ENCODE measurements around the gene TMEM63A. TPM values are rescaled to one million over a fixed set of nuclear protein-coding genes. Genes with fewer than 3 reads are reported as not detected.
A peak's percentile ranks its signal among the peaks of the same experiment; 100 is the strongest.

TMEM63A gene
- total and polyA plus RNA-seq, 7 experiments from 2014 or later = 55.0 to 611 (median 314) TPM

DNA sequence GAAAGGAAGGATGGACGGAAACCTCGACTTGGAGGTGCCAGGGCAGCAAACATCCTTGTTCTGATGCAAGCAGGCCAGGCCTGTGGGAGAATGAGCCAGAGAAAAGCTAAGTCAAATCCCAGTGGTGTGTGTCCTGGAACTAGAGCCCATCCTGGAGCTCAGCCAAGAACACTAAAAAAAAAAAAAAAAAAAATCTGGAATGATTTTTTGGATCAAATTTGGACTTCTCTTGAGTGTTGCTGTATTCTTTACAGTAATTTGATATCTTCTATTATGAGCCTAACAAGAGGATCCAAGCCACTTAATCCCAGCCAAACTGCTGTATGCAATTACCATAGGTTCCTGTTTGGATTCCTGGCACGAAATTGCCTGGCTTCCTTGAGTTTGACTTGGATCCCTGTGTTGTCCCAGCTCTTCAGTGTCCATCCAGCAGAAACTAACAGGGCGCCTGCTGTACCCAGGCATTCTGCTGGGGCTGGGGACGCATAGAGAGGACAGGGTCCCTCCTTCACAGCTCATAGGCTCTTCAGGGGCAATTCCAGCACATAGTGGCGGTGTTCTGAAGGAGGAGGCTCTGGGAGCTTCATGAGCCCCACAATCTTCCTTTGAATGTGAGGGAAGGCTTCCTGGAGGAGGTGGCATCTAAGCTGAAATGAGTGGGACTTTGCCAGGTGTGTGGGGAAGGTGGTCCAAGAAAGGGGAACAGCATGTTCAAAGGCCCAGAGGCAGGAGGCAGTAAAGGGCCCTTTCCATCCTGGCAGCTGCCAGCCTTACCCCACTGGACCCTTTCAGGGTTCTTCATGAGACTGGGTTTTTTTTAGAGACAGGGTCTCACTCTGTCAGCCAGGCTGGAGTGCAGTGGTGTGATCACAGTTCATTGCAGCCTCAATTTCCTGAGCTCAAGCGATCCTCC is 47.5 kb downstream of the TMEM63A start:
- Mint-ChIP-seq H3K4me3 (no peak overlapping the region), H3K9me3 (peaks cover 0 to 1% (median 0%) of the 10 kb centered on the region in 11 donors), H3K4me1 (peaks cover 0 to 23% (median 7%) of the 10 kb centered on the region in 7 donors), H3K36me3 (no peaks in the 10 kb centered on the region), H3K27me3 (no peaks in the 10 kb centered on the region), H3K27ac (peak overlapping the region in 1 of 9 donors; percentile 88)
- H3K4me3 ChIP-seq (ENCODE audit: low read length) = no peak overlapping the region
- H3K36me3 ChIP-seq (ENCODE audit: control insufficient read depth in 2 of 3, insufficient read depth in 3 of 3, low read length in 3 of 3) = no peaks in the 10 kb centered on the region
- H3K27me3 ChIP-seq (ENCODE audit: control insufficient read depth in 2 of 2, insufficient read depth in 2 of 2, low read length in 2 of 2) = no peaks in the 10 kb centered on the region
- CTCF ChIA-PET = interaction anchor here (0.6 to 0.7 kb wide), 6 partner anchors 25 to 421 kb away, joined by 3 to 7 read pairs (median 4); no protein-coding TSS in a partner anchor
- DNase-seq = no peak
- peaks cover 0 to 9% of the 10 kb centered on the region in 2 donors for H3K4me1 ChIP-seq (ENCODE audit: control insufficient read depth in 2 of 2, insufficient read depth in 2 of 2, low read length in 2 of 2)
- POLR2A ChIA-PET = interaction anchor here (0.7 to 3.4 kb wide), 8 partner anchors 8 to 69 kb away, joined by 3 to 10 read pairs (median 4); partner anchors contain the start of gene SRP9
- H3K9me3 ChIP-seq (ENCODE audit: control insufficient read depth in 2 of 3, low read length in 3 of 3) = no peaks in the 10 kb centered on the region
- ATAC-seq = no peak
- no peak overlapping the region for H3K27ac ChIP-seq (ENCODE audit: low read depth, low read length)
- intact Hi-C loops (cut with micrococcal nuclease) = no loop called here

DNA sequence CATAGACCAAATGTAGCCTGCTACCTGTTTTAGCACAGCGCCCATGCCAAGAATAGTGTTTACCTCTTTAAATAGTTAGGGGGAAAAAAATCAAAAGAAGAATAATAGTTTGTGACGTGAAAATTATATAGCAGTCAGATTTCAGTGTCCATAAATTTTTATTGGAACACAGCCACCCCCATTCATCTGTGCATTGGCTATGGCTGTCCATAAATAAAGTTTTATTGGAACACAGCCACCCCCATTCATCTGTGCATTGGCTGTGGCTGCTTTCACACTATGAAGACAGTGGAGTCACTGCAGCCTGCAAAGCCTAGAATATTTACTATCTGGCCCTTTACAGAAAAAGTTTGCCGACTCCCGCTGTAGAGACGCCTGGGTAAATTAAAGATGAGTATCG is 51.3 kb downstream of the TMEM63A start:
- DNase-seq (no peak), ATAC-seq (no peak)
- Histone ChIP-seq H3K4me1 (ENCODE audit: control insufficient read depth in 2 of 2, insufficient read depth in 2 of 2, low read length in 2 of 2) (no peaks in the 10 kb centered on the region), H3K27ac (ENCODE audit: low read depth, low read length) (no peak overlapping the region), H3K9me3 (ENCODE audit: control insufficient read depth in 2 of 3, low read length in 3 of 3) (no peaks in the 10 kb centered on the region), H3K36me3 (ENCODE audit: control insufficient read depth in 2 of 3, insufficient read depth in 3 of 3, low read length in 3 of 3) (no peaks in the 10 kb centered on the region), H3K27me3 (ENCODE audit: control insufficient read depth in 2 of 2, insufficient read depth in 2 of 2, low read length in 2 of 2) (no peaks in the 10 kb centered on the region), H3K4me3 (ENCODE audit: low read length) (no peak overlapping the region)
- no peaks in the 10 kb centered on the region for H3K27me3 Mint-ChIP-seq
- H3K27ac Mint-ChIP-seq = peak overlapping the region in 1 of 9 donors; percentile 56
- H3K4me3 Mint-ChIP-seq = no peak overlapping the region
- H3K36me3 Mint-ChIP-seq = no peaks in the 10 kb centered on the region
- ChIA-PET POLR2A (no interaction called here), CTCF (no interaction called here)
- peaks cover 0 to 1% (median 0%) of the 10 kb centered on the region in 11 donors for H3K9me3 Mint-ChIP-seq
- peaks cover 0 to 3% (median 1%) of the 10 kb centered on the region in 7 donors for H3K4me1 Mint-ChIP-seq
- intact Hi-C loops (cut with micrococcal nuclease) = no loop called here

DNA sequence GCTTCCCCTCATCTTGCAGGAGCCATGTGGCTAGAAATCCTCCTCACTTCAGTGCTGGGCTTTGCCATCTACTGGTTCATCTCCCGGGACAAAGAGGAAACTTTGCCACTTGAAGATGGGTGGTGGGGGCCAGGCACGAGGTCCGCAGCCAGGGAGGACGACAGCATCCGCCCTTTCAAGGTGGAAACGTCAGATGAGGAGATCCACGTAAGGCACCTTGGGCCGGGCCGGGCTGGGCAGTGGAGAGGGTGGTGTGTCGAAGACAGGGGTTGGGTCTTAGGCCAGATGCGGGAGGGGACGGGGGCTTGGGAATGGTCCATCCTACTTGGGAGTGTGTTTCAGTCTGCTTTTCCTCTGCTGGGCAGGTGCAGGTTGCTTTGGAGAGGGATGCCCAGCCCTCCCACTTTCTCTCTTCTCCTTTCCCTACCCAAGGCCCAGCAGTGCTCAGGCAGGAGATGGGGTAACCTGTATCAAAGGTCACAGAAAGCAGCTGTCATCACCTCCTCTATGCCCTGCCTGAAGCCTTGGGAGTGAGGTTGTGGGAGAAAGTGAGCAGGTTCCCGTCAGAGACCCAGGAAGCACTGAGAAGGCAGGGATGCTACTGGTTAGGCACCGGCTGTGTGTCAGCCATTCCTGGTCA is 53.4 kb downstream of the TMEM63A start:
- no peak overlapping the region for H3K4me3 ChIP-seq (ENCODE audit: low read length)
- no peaks in the 10 kb centered on the region for H3K27me3 ChIP-seq (ENCODE audit: control insufficient read depth in 2 of 2, insufficient read depth in 2 of 2, low read length in 2 of 2)
- ChIA-PET POLR2A (no interaction called here), CTCF (interaction anchor here (1.3 kb wide), 1 partner anchor 276 kb away, joined by 3 read pairs; no protein-coding TSS in a partner anchor)
- DNase-seq (no peak), ATAC-seq (no peak)
- no peaks in the 10 kb centered on the region for H3K9me3 ChIP-seq (ENCODE audit: control insufficient read depth in 2 of 3, low read length in 3 of 3)
- no peak overlapping the region for H3K27ac ChIP-seq (ENCODE audit: low read depth, low read length)
- Mint-ChIP-seq H3K4me3 (peak overlapping the region in 1 of 10 donors; percentile 39), H3K27ac (no peak overlapping the region), H3K9me3 (no peaks in the 10 kb centered on the region), H3K36me3 (no peaks in the 10 kb centered on the region), H3K4me1 (peaks cover 0 to 4% (median 0%) of the 10 kb centered on the region in 7 donors), H3K27me3 (no peaks in the 10 kb centered on the region)
- H3K36me3 ChIP-seq (ENCODE audit: control insufficient read depth in 2 of 3, insufficient read depth in 3 of 3, low read length in 3 of 3) = no peaks in the 10 kb centered on the region
- intact Hi-C loops (cut with micrococcal nuclease) = no loop called here
- H3K4me1 ChIP-seq (ENCODE audit: control insufficient read depth in 2 of 2, insufficient read depth in 2 of 2, low read length in 2 of 2) = no peaks in the 10 kb centered on the region

DNA sequence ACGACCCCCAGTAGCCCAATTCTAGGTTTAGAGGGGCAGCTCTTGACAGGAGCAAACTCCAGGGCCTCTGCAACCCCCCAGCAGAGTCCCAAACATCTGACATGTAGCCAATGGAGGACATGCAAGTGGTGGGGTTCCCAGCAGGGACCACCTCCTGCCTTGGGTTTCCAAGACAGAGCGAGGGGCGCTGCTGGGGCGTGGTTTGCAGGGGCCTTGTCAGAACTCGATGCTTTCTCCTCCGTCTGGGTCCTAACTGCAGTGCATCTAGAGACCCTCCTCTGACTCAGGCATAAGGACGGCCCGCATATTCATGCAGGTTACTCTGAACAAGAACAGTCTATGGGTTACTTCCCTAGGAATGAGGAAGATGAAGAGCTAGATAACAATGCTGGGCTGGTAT is 55.1 kb downstream of the TMEM63A start:
- H3K9me3 ChIP-seq (ENCODE audit: control insufficient read depth in 2 of 3, low read length in 3 of 3) = no peaks in the 10 kb centered on the region
- no peak overlapping the region for H3K27ac ChIP-seq (ENCODE audit: low read depth, low read length)
- ATAC-seq (no peak), DNase-seq (no peak)
- no peaks in the 10 kb centered on the region for H3K27me3 ChIP-seq (ENCODE audit: control insufficient read depth in 2 of 2, insufficient read depth in 2 of 2, low read length in 2 of 2)
- Mint-ChIP-seq H3K4me3 (no peak overlapping the region), H3K4me1 (peaks cover 0 to 4% (median 0%) of the 10 kb centered on the region in 7 donors), H3K9me3 (no peaks in the 10 kb centered on the region), H3K27ac (no peak overlapping the region), H3K27me3 (peaks cover 0 to 2% (median 0%) of the 10 kb centered on the region in 5 donors), H3K36me3 (no peaks in the 10 kb centered on the region)
- ChIA-PET POLR2A (interaction anchor here (1.3 kb wide), 1 partner anchor 13 kb away, joined by 3 read pairs; no protein-coding TSS in a partner anchor), CTCF (no interaction called here)
- H3K4me1 ChIP-seq (ENCODE audit: control insufficient read depth in 2 of 2, insufficient read depth in 2 of 2, low read length in 2 of 2) = no peaks in the 10 kb centered on the region
- no peaks in the 10 kb centered on the region for H3K36me3 ChIP-seq (ENCODE audit: control insufficient read depth in 2 of 3, insufficient read depth in 3 of 3, low read length in 3 of 3)
- no peak overlapping the region for H3K4me3 ChIP-seq (ENCODE audit: low read length)
- intact Hi-C loops (cut with micrococcal nuclease) = no loop called here

DNA sequence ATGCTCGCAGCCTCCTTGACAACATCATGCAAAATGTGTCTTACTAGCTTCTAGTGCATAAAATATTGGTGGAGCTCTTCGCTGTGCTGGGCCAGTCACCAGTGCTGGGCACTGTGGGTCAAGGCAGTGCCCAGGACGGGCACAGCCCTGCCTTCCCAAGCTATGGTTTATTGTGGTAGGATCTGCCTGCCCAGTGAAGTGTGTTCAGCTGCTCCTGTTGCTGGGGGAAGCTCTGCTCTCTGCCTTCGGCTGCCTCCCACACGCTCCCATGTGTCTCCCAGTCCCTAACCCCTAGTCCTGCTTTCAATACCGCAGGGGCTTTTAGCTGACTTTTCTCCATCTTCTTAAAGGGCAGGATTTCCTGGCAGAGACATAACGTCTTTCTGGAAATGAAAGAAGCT is 56.6 kb downstream of the TMEM63A start:
- CTCF ChIA-PET = no interaction called here
- ATAC-seq (no peak), DNase-seq (no peak)
- H3K27ac Mint-ChIP-seq = no peak overlapping the region
- intact Hi-C loops (cut with micrococcal nuclease) = no loop called here
- peaks cover 0 to 4% (median 0%) of the 10 kb centered on the region in 7 donors for H3K4me1 Mint-ChIP-seq
- H3K4me1 ChIP-seq (ENCODE audit: control insufficient read depth in 2 of 2, insufficient read depth in 2 of 2, low read length in 2 of 2) = no peaks in the 10 kb centered on the region
- no peak overlapping the region for H3K4me3 ChIP-seq (ENCODE audit: low read length)
- H3K27me3 Mint-ChIP-seq = peaks cover 0 to 6% (median 0%) of the 10 kb centered on the region in 5 donors
- no peaks in the 10 kb centered on the region for H3K27me3 ChIP-seq (ENCODE audit: control insufficient read depth in 2 of 2, insufficient read depth in 2 of 2, low read length in 2 of 2)
- H3K9me3 ChIP-seq (ENCODE audit: control insufficient read depth in 2 of 3, low read length in 3 of 3) = no peaks in the 10 kb centered on the region
- POLR2A ChIA-PET = interaction anchor here (0.6 to 1.2 kb wide), 2 partner anchors 9 to 13 kb away, joined by 3 read pairs; no protein-coding TSS in a partner anchor
- H3K36me3 ChIP-seq (ENCODE audit: control insufficient read depth in 2 of 3, insufficient read depth in 3 of 3, low read length in 3 of 3) = no peaks in the 10 kb centered on the region
- H3K27ac ChIP-seq (ENCODE audit: low read depth, low read length) = no peak overlapping the region
- H3K4me3 Mint-ChIP-seq = no peak overlapping the region
- H3K9me3 Mint-ChIP-seq = no peaks in the 10 kb centered on the region
- H3K36me3 Mint-ChIP-seq = no peaks in the 10 kb centered on the region

DNA sequence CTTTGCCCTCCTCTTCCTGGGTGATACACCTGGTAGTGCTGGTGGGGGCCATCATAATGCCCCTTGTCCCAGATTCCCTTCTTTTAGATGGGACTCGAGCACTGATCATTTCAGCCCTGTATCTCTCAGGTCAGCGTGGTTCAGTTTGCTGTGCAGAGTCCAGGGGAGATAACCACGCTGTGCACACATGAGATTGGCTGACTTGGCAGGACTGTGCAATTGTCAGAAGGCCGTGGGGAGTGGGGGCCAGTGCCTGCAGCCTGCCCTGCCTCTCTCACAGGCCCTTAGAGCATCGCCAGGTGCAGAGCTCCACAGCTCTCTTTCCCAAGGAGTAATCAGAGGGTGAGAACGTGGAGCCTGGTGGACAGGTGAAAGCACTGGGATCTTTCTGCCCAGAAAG is 57.1 kb downstream of the TMEM63A start:
- DNase-seq (no peak), ATAC-seq (no peak)
- intact Hi-C loops (cut with micrococcal nuclease) = no loop called here
- H3K9me3 Mint-ChIP-seq = no peaks in the 10 kb centered on the region
- Histone ChIP-seq H3K27me3 (ENCODE audit: control insufficient read depth in 2 of 2, insufficient read depth in 2 of 2, low read length in 2 of 2) (no peaks in the 10 kb centered on the region), H3K27ac (ENCODE audit: low read depth, low read length) (no peak overlapping the region), H3K36me3 (ENCODE audit: control insufficient read depth in 2 of 3, insufficient read depth in 3 of 3, low read length in 3 of 3) (no peaks in the 10 kb centered on the region), H3K4me1 (ENCODE audit: control insufficient read depth in 2 of 2, insufficient read depth in 2 of 2, low read length in 2 of 2) (no peaks in the 10 kb centered on the region), H3K4me3 (ENCODE audit: low read length) (no peak overlapping the region), H3K9me3 (ENCODE audit: control insufficient read depth in 2 of 3, low read length in 3 of 3) (no peaks in the 10 kb centered on the region)
- H3K4me1 Mint-ChIP-seq = peaks cover 0 to 4% (median 0%) of the 10 kb centered on the region in 7 donors
- no peak overlapping the region for H3K4me3 Mint-ChIP-seq
- ChIA-PET CTCF (no interaction called here), POLR2A (no interaction called here)
- peaks cover 0 to 10% (median 0%) of the 10 kb centered on the region in 5 donors for H3K27me3 Mint-ChIP-seq
- no peaks in the 10 kb centered on the region for H3K36me3 Mint-ChIP-seq
- no peak overlapping the region for H3K27ac Mint-ChIP-seq
